Measurements from ENCODE around the gene TNPO1.
A peak's percentile ranks its signal among the peaks of the same experiment; 100 is the strongest.
"Not testable (repeated sequence)": the region's sequence is repeated elsewhere in the genome, so short reads cannot be mapped to it uniquely, and the experiment has no call there.

Gene TNPO1

GRCh38 chr5:72934953-72935725 is 118.7 kb downstream of the TNPO1 start:
- not testable (repeated sequence) for DNase-seq (ENCODE audit: low read depth)

- no peak for DNase-seq (ENCODE audit: low read depth)
These were observed 120.4 kb downstream of the TNPO1 start for GRCh38 chr5:72936893-72937292.

DNA sequence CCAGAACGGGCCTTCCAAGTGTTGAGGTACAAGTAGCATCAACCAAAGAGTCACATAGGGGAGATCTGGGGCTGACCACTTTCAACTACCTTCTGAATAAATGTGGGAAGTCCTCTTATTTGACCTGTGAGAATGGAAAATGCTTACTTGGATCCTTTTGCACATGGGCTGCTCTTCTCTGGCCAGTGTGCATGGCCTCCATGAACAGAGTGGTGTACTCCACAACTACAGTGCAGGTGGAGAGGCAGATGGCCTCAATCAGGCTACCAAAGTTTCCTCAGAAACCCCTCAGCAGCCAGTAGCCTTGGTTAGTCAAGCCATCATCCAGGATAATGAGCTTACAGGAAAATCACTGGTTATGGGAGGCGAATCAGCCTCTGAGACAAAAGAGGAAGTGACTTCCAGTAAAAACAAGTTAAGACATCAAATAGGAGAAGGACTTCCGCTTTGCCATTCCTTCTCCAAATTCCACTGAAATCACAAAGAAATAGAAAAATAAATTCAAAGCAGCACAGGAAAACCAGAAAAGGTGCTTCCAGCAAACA is 121.1 kb downstream of the TNPO1 start:
- no peak for DNase-seq (ENCODE audit: low read depth)

DNA sequence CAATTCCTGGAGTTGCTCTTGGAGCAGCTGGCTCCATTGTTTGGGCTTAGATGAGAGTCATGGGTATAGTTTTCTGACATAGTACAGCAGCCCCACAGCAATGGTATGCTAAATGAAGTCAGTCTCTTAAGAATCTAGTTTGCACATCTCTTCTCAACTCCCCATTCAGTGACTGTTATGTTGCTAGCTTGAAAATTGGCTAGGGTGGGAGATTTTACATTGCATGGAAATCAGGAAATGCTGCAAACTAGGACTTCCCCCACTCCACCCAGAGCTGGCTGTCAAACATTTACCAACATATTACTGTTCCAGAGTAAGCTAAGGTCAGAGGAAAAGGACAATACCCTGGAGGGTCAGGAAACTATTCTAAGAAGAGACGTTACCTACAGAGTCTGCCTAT is 121.7 kb downstream of the TNPO1 start:
- no peak for DNase-seq (ENCODE audit: low read depth)

DNA sequence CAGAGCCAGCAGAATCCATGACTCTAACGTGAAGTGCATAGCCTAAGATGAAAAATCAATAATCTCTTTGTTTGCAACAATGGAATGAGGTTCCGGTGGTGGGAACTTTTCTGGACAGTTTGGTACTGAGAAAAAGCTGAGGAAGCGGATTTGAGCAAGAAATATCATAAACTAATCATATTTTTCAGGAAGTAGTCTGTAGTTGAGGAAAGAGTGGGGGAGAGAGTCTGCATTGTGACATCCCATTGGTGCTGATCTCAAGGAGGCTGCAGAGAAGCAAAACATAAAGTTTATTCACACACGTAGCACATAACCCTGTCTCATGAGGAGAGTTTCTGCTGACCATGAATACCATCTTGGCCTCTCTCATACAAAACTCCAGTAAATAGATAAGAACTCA is 123.6 kb downstream of the TNPO1 start:
- DNase-seq (ENCODE audit: low read depth) = no peak

DNA sequence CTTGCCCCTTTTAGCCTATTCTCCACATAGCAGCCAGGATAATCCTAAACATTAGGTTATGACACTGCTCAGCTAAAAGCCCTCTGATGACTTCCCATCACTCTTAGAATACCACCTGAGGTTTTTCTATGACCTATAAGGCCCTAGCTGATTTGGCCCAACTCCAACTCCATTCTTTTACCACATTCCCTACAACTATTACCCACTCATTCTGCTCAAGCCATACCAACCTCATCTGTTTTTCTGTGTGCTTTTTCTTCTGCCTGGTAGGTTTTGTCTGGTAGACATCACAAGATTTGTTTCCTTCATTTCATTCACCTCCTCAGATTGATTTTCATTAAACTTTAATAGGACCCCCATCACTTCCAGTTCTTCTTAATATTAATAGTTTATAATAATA is 126.8 kb downstream of the TNPO1 start:
- DNase-seq (ENCODE audit: low read depth) = no peak

- no peak for DNase-seq (ENCODE audit: low read depth)
These were observed 131.0 kb downstream of the TNPO1 start for GRCh38 chr5:72947498-72947897.

DNA sequence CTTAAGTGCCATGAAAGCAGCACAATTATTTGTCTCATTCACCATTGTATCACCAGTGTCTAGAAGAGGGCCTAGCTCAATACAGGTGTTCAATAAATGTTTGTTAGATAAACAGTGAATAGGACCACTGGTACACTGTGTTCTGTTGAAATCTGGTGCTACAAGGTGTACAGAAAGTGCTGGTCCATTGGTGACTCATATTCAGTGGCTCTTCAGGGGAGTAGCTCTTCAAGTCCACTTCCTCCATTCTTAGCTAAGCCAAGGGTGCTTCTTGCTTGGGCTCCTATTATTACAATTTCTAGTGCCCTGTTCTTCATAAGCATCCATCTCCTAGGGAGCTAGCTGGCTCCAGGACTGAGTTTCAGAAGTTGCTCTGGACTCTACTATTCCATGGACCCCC is 133.0 kb downstream of the TNPO1 start:
- DNase-seq (ENCODE audit: low read depth) = no peak

GRCh38 chr5:72951671-72952468 is 135.4 kb downstream of the TNPO1 start:
- no peak for DNase-seq (ENCODE audit: low read depth)

DNA sequence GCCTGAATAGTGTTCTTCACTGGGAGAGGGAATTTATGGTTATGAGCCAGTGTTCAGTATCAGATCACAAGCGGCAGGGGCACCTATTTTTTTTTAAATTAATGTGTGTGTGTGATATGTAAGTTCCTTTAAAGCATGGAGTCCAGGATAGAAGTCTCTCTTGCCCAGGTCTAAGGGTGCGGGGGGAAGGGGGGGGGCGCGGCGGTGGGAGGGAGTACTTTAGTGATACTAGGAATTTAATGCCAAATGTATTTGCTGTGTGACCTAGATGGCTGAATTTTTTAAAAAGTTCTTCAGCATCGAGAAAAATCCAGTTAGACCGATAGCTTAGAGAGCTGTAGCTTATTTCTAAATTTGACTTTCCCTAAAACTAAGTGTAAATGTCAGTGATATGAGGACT is 137.9 kb downstream of the TNPO1 start:
- no peak for DNase-seq (ENCODE audit: low read depth)

GRCh38 chr5:72955143-72955767 is 138.8 kb downstream of the TNPO1 start:
- no peak for DNase-seq (ENCODE audit: low read depth)

DNA sequence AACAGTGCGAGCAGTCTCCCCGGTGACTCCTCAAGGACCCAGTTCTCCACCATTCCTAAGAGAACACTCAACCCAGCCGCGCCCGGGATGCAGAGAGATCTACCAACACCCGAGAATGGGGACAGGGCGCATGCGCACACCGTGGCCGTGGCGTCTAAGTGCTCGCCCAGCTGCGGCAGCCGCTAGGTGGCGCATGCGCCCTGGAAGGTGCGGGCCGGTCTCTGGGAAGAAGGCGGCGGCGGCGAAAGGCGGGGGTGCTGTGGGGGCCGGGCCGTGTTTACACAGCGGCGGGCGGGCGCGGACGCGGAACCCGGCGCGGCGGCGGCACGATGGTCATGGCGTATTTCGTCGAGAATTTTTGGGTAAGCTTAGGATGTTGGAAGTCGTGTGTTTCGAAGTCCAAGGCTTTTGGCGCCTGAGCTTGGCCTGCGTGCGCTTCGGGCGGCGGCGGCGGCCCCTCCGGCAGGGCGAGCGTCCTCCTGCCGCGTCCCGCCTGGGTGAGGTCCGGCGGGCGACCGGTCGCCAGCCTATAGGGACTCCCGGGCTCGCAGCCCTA is 139.4 kb downstream of the TNPO1 start, which contains the start of gene FCHO2:
Gene FCHO2, plus strand, starts transcription at position 274 of the 556 bp plus-strand sequence. Its CDS starts 56 bp downstream, at position 330.
- DNase-seq (ENCODE audit: low read depth) = peak; percentile 91

GRCh38 chr5:72956324-72957140 is 140.1 kb downstream of the TNPO1 start:
- peak; percentile 1 for DNase-seq (ENCODE audit: low read depth)

- no peak for DNase-seq (ENCODE audit: low read depth)
These were observed 140.9 kb downstream of the TNPO1 start for GRCh38 chr5:72957337-72957736.

GRCh38 chr5:72959257-72959656 is 142.8 kb downstream of the TNPO1 start:
- DNase-seq (ENCODE audit: low read depth) = no peak

Measured in T follicular helper cell (primary cell).